HEK293T (cell line): Measurements from ENCODE around the gene AGMO.

Experiments
- CTCF ChIA-PET: fragments of 350-600 bp; formaldehyde crosslinking; extraction: SDS; loops from one replicate; lab custom pipeline; 2021; ENCODE audit warnings: antibody characterized with exemption, inconsistent platforms; lab: Yijun Ruan, JAX
- POLR2A ChIA-PET: fragments of 350-600 bp; formaldehyde crosslinking; extraction: SDS; loops from one replicate; lab custom pipeline; 2020; ENCODE audit warnings: antibody characterized with exemption, inconsistent platforms; lab: Yijun Ruan, JAX
- DNase-seq: peaks from one replicate; pipeline ENCODE4 v3.0.0; 2012; ENCODE audit warnings: mixed read lengths; ENCODE audit errors: extremely low spot score
- ARNT ChIP-seq: fragments of 450-650 bp; IDR thresholded peaks from 2 replicates; pipeline ENCODE4 v1.6.1; 2017; ENCODE audit warnings: mild to moderate bottlenecking
- BHLHE40 ChIP-seq: fragments of 450-650 bp; IDR thresholded peaks from 2 replicates; pipeline ENCODE4 v1.6.1; 2016; ENCODE audit warnings: mild to moderate bottlenecking, moderate library complexity, borderline replicate concordance
- CTBP1 ChIP-seq: fragments of 450-650 bp; IDR thresholded peaks from 2 replicates; pipeline ENCODE4 v1.6.1; 2016; ENCODE audit warnings: borderline replicate concordance
- ELF4 ChIP-seq: fragments of 450-650 bp; IDR thresholded peaks from 2 replicates; pipeline ENCODE4 v1.6.1; 2017; ENCODE audit warnings: antibody characterized with exemption
- FOXA1 ChIP-seq: fragments of 450-650 bp; IDR thresholded peaks from 2 replicates; pipeline ENCODE4 v1.6.1; 2016; ENCODE audit warnings: mild to moderate bottlenecking
- FOXK2 ChIP-seq: fragments of 450-650 bp; IDR thresholded peaks from 2 replicates; pipeline ENCODE4 v1.6.1; 2016; ENCODE audit warnings: mild to moderate bottlenecking
- FOXM1 ChIP-seq: fragments of 450-650 bp; IDR thresholded peaks from 2 replicates; pipeline ENCODE4 v1.6.1; 2017; ENCODE audit warnings: mild to moderate bottlenecking, borderline replicate concordance
- HDGF ChIP-seq: fragments of 450-650 bp; IDR thresholded peaks from 2 replicates; pipeline ENCODE4 v1.6.1; 2017; ENCODE audit warnings: antibody characterized with exemption, borderline replicate concordance
- L3MBTL2 ChIP-seq: fragments of 450-650 bp; conservative IDR thresholded peaks from 2 replicates; pipeline ENCODE4 v1.6.1; 2016; ENCODE audit warnings: mild to moderate bottlenecking
- LEF1 ChIP-seq: fragments of 450-650 bp; IDR thresholded peaks from 2 replicates; pipeline ENCODE4 v1.6.1; 2017; ENCODE audit warnings: mild to moderate bottlenecking, borderline replicate concordance
- NFRKB ChIP-seq: fragments of 450-650 bp; IDR thresholded peaks from 2 replicates; pipeline ENCODE4 v1.6.1; 2016; ENCODE audit warnings: mild to moderate bottlenecking, moderate library complexity
- SP1 ChIP-seq: fragments of 450-650 bp; IDR thresholded peaks from 2 replicates; pipeline ENCODE4 v1.6.1; 2017
- SUZ12 ChIP-seq: fragments of 450-650 bp; IDR thresholded peaks from 2 replicates; pipeline ENCODE4 v1.6.1; 2016; ENCODE audit warnings: mild to moderate bottlenecking
- TARDBP ChIP-seq: fragments of 450-650 bp; IDR thresholded peaks from 2 replicates; pipeline ENCODE4 v1.6.1; 2016
- ZNF384 ChIP-seq: fragments of 450-650 bp; IDR thresholded peaks from 2 replicates; pipeline ENCODE4 v1.6.1; 2016
- TF ChIP-seq, protein P1 (sequence below): fragments of 450-650 bp; IDR thresholded peaks from 2 replicates; pipeline ENCODE4 v1.6.1; 2016

AGMO gene

GRCh38 chr7:15213093-15213492, 348.7 kb downstream of the AGMO start:
- no peak for DNase-seq
- ChIA-PET POLR2A (no interaction called here), CTCF (no interaction called here)

DNA sequence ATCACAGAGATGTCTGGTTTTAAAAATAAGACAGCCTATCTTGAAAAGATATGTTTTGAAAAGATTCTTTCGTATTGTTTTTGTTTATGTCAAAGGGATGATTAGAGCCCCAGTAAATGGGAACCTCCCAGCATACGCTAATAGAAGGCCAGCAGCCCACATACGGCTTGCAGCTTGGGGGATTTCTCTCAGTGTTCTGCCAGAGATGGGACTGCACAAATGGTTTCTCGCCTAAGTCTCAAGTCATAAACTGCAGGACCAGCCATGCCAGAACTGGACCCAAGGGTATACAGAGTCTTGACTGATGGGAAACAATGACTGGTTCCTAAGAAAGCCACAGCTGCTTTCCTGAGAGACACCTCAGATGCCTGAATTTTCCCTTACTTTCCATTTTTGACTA, 352.4 kb downstream of the AGMO start:
- no peak for DNase-seq
- ChIA-PET CTCF (no interaction called here), POLR2A (no interaction called here)
- TF ChIP-seq, protein P1, sequence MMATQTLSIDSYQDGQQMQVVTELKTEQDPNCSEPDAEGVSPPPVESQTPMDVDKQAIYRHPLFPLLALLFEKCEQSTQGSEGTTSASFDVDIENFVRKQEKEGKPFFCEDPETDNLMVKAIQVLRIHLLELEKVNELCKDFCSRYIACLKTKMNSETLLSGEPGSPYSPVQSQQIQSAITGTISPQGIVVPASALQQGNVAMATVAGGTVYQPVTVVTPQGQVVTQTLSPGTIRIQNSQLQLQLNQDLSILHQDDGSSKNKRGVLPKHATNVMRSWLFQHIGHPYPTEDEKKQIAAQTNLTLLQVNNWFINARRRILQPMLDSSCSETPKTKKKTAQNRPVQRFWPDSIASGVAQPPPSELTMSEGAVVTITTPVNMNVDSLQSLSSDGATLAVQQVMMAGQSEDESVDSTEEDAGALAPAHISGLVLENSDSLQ, result no peak
- TF ChIP-seq FOXM1, result no peak

More at GRCh38 chr7:15213093-15213492, 348.7 kb downstream of the AGMO start:
- TF ChIP-seq, protein P1, result no peak
- TF ChIP-seq BHLHE40 (no peak), SP1 (no peak), ARNT (no peak), TARDBP (no peak), SUZ12 (no peak), L3MBTL2 (no peak), FOXM1 (no peak), HDGF (no peak), LEF1 (no peak)

GRCh38 chr7:15204421-15204820, 357.4 kb downstream of the AGMO start:
- TF ChIP-seq SUZ12 (no peak), CTBP1 (no peak), ZNF384 (no peak), ARNT (no peak)
- TF ChIP-seq, protein P1, result no peak
- ChIA-PET POLR2A (no interaction called here), CTCF (no interaction called here)
- DNase-seq, result no peak

GRCh38 chr7:15199482-15199881, 362.3 kb downstream of the AGMO start:
- POLR2A ChIA-PET, result no interaction called here
- TF ChIP-seq LEF1, result no peak
- no peak for TF ChIP-seq TARDBP
- TF ChIP-seq ARNT, result no peak
- no peak for DNase-seq
- CTCF ChIA-PET, result no interaction called here

- CTCF ChIA-PET, result no interaction called here
- TF ChIP-seq FOXM1, result no peak
- no peak for TF ChIP-seq TARDBP
- TF ChIP-seq ZNF384, result no peak
- TF ChIP-seq SP1, result no peak
- no peak for TF ChIP-seq FOXA1
- TF ChIP-seq FOXK2, result no peak
- no peak for TF ChIP-seq SUZ12
- TF ChIP-seq ELF4, result no peak
- TF ChIP-seq ARNT, result no peak
- no peak for TF ChIP-seq BHLHE40
- no peak for TF ChIP-seq NFRKB
- TF ChIP-seq HDGF, result no peak
These were observed 364.5 kb downstream of the AGMO start for GRCh38 chr7:15197042-15197977.

GRCh38 chr7:15178065-15178464, 383.8 kb downstream of the AGMO start:
- no peak for DNase-seq
- ChIA-PET POLR2A (no interaction called here), CTCF (no interaction called here)
- TF ChIP-seq L3MBTL2, result no peak
- TF ChIP-seq HDGF, result no peak
- TF ChIP-seq TARDBP, result no peak
- TF ChIP-seq FOXA1, result no peak
- TF ChIP-seq ARNT, result no peak
- no peak for TF ChIP-seq FOXM1
- TF ChIP-seq CTBP1, result no peak
- TF ChIP-seq, protein P1, result no peak
- no peak for TF ChIP-seq SUZ12

More at GRCh38 chr7:15197042-15197977, 364.5 kb downstream of the AGMO start:
- DNase-seq, result no peak
- POLR2A ChIA-PET, result no interaction called here
